IPS-15b (cell line): Measurements from ENCODE around the gene PARD3B.

ENCODE experiments used
- H3K27me3 ChIP-seq: one replicate; pipeline ENCODE4 v1.6.1; 2013; ENCODE audit warnings: low read length; ENCODE audit not compliant: control insufficient read depth, insufficient read depth
- H3K36me3 ChIP-seq: one replicate; pipeline ENCODE4 v1.6.1; 2013; ENCODE audit warnings: low read length; ENCODE audit not compliant: control insufficient read depth, insufficient read depth
- H3K4me1 ChIP-seq: one replicate; pipeline ENCODE4 v1.6.1; 2013; ENCODE audit warnings: mild to moderate bottlenecking, low read length; ENCODE audit not compliant: control insufficient read depth, insufficient read depth
- H3K4me3 ChIP-seq: one replicate; pipeline ENCODE4 v1.5.1; 2013; ENCODE audit warnings: low read depth, low read length
- H3K9ac ChIP-seq: one replicate; pipeline ENCODE4 v1.6.1; 2013; ENCODE audit warnings: low read depth, mild to moderate bottlenecking, low read length
- H3K9me3 ChIP-seq: one replicate; pipeline ENCODE4 v1.6.1; 2013; ENCODE audit warnings: mild to moderate bottlenecking, low read length; ENCODE audit not compliant: control insufficient read depth, insufficient read depth

The PARD3B gene

DNA sequence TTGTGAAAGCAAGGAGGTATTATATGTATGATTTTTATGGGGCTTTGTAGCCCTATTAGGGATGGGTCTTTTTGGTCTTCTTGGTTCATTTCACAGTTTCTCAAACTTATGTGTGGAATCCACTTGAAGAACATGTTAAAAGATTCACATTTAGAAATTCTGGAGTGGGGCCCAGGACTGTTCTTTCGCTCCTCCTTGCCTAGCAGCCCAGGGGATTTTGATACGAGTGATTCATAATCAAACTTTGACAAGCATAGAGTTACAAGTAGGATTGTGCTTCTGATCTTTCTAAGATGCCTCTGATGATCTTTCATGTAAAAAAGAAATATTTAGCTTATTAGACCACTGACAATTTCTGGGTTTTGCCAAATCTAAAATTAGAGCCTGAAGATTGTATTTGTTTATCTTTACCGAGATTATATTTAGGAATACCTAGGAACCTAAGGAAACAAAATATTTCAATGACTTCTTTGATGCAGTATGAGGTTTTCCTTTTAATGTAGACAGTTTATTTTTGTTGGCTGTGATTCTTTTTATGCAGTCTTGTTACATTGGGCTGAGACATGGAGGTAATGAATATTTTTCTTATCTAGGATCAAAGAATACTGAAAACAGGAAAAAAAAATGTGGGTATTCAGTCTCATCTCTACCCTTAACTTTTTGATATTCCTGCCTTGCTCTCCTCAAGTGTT is 324.0 kb downstream of the PARD3B start:
- no peak overlapping the region for H3K9ac ChIP-seq
- peaks cover 4% of the 10 kb centered on the region for H3K4me1 ChIP-seq
- no peaks in the 10 kb centered on the region for H3K36me3 ChIP-seq
- no peaks in the 10 kb centered on the region for H3K27me3 ChIP-seq
- no peaks in the 10 kb centered on the region for H3K9me3 ChIP-seq
- H3K4me3 ChIP-seq = no peak overlapping the region

DNA sequence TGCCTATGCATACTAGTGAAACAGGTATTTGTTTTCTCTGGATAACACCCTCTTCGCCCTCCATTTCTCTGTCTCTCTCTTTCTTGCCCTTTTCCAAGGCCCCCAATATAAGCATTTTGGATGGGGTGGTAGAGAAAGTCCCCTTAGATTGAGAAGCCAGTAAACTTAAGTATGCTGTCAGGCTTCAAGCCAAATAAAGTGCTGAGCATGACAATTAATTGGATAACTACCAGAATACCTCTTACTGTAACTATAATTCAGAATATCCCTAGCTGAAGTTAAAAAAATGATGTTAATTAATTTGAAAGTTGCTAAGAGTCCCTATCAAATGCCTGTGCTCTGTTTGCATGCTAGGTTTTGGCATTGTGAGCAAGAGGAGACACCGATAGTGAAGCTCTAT is 324.8 kb downstream of the PARD3B start:
- Histone ChIP-seq H3K9me3 (no peaks in the 10 kb centered on the region), H3K9ac (no peak overlapping the region), H3K4me3 (no peak overlapping the region), H3K27me3 (no peaks in the 10 kb centered on the region), H3K4me1 (no peaks in the 10 kb centered on the region), H3K36me3 (no peaks in the 10 kb centered on the region)

DNA sequence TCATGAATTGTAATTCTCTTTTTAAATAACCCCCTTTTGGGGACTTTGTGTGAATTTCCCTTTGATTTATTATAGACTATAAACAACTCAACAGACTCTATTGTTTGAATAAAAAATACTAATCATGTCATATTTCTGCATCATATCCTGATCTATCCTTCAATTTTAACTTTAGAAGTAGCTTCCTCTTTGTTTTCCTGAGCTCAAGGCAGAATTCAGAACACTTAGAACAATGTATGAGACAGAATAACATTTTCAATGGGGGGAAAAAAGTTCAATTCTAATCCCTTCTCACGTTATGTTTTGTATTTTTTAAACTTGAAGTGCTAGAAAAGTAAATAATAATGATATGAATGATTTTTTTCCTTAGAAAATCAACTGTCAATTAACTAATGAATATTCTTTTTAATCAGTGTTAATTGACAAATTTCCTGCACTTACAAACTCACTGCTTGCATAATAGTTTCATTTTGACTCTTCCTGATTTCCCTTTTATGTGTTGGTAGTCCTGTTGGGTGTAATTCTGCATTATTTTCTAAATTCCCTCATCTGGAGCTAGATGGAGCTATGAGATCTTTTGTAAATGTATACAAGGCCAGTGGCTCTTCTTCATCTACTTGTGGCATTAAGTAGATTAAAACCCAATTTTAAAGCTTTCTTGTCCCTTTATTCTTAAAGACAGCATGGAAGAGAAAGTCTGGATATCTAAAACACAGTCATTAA is 326.1 kb downstream of the PARD3B start:
- H3K9me3 ChIP-seq = no peaks in the 10 kb centered on the region
- H3K36me3 ChIP-seq = no peaks in the 10 kb centered on the region
- H3K9ac ChIP-seq = no peak overlapping the region
- no peaks in the 10 kb centered on the region for H3K4me1 ChIP-seq
- H3K4me3 ChIP-seq = no peak overlapping the region
- no peaks in the 10 kb centered on the region for H3K27me3 ChIP-seq

DNA sequence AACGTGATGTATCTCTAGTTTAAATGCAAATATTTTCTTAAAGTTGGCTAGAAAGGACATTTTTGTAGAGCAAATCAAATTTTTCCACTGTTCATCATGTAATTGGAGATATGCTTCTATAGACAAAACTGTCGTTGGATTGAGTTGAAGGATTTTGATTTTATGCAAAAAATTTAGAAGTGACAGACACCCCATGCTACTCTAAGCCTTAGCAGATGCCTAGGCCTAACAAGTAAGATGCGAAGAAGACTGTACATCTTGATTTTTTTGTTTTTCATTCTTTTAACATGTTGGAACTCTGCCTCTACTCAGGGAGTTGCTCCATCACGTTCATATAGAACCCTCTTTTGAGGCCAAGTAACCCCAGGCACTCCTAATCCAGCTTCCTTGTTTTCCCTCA is 331.0 kb downstream of the PARD3B start:
- no peak overlapping the region for H3K4me3 ChIP-seq
- no peak overlapping the region for H3K9ac ChIP-seq
- no peaks in the 10 kb centered on the region for H3K9me3 ChIP-seq
- no peaks in the 10 kb centered on the region for H3K27me3 ChIP-seq
- no peaks in the 10 kb centered on the region for H3K4me1 ChIP-seq
- H3K36me3 ChIP-seq = no peaks in the 10 kb centered on the region

DNA sequence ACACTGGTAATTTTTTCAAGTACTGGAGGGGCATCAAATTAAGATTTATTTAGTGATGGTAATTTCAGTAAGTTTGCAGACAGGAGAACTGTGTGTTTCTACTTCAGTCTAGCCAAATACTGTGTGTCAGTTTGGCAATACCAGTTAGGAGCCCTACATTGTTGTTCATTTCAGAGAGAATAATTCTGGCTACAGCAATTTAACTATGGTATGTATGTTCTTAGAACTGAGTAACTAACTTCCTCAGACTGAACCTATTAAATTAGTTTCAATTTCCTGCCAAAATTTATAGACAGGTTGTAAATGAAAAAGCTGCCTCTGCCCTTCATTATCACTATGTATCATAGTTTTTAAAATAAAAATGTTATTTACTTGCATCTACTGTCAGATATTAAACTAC is 332.4 kb downstream of the PARD3B start:
- no peaks in the 10 kb centered on the region for H3K27me3 ChIP-seq
- H3K36me3 ChIP-seq = no peaks in the 10 kb centered on the region
- peaks cover 4% of the 10 kb centered on the region for H3K4me1 ChIP-seq
- H3K9ac ChIP-seq = no peak overlapping the region
- no peak overlapping the region for H3K4me3 ChIP-seq
- H3K9me3 ChIP-seq = no peaks in the 10 kb centered on the region

DNA sequence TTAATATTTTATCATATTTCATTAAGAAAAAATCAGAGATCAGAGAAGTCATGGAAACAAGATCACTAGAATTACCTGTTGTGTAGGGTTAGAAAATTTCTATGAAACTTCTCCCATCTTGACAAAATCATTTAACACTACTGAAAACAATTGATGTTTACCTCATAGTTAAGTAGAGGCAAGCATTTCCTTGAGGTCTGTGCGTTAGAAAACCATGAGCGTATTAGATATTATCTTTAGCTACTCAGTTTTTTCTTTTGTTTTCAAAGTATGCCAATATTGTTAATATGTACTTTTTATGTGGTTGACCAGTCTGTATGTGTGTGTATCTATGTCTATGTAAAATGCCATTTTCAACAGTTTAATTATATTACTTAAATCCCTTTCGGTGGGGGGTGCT is 335.7 kb downstream of the PARD3B start:
- Histone ChIP-seq H3K9ac (no peak overlapping the region), H3K4me3 (no peak overlapping the region), H3K9me3 (no peaks in the 10 kb centered on the region), H3K4me1 (peaks cover 4% of the 10 kb centered on the region), H3K36me3 (no peaks in the 10 kb centered on the region), H3K27me3 (no peaks in the 10 kb centered on the region)

DNA sequence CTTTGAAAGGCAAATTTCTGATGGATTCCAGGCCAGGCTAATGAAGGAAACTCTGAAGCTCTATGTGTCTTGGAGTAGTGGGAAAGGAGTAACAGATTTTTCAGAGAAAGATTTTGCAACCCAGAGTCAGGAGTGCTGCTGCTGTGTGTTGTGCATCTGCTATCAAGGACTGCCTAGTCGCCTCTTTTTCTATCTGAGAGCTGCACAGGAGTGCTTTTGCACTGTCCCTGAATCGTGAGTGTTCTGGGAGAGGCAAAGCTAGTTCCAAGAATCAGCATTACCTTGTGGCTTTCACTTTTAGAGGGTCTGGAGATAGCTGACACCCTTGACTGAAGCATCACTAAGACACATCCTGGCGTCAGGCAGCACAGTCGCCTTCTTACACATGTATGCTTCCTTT is 336.4 kb downstream of the PARD3B start:
- Histone ChIP-seq H3K4me1 (peaks cover 4% of the 10 kb centered on the region), H3K9me3 (no peaks in the 10 kb centered on the region), H3K27me3 (no peaks in the 10 kb centered on the region), H3K4me3 (no peak overlapping the region), H3K9ac (no peak overlapping the region), H3K36me3 (no peaks in the 10 kb centered on the region)

DNA sequence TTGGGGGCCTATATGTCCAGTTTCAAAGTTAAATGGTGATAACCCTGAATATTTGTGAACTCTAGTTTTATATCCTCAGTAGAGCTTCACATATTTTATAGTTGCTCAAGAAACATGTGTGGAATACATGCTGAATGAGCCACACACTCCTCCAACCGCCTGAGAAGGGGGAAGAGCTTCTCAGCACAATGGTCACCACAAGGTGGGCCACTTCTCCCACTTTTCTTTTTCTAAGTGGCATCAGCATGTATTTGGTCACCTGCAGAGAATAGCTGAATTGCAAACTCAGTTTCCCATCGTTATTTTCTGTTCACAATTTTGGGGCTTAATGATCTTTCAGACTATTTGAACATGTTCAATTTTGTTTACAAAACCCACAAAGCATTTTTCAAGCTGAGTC is 340.5 kb downstream of the PARD3B start:
- no peak overlapping the region for H3K4me3 ChIP-seq
- no peak overlapping the region for H3K9ac ChIP-seq
- peaks cover 4% of the 10 kb centered on the region for H3K4me1 ChIP-seq
- H3K27me3 ChIP-seq = no peaks in the 10 kb centered on the region
- no peaks in the 10 kb centered on the region for H3K9me3 ChIP-seq
- no peaks in the 10 kb centered on the region for H3K36me3 ChIP-seq

DNA sequence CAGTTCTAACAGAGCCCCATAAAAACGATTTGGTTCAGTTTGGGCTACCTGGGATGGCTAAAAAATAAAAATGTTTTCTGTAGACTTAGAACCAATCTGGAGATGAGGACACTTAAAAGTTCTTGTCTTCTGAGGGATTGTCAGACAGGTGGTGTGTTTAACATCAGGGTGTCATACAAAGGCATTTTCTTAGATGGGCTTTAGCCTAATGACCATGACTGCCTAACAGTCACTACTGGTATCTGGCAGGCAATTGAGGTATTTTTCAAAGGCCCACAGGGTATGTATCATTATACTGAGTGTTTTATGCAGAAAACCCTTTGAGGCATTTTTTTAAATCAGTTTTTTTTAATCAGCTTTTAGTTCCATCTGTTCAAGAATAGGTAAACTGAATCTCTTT is 341.4 kb downstream of the PARD3B start:
- Histone ChIP-seq H3K9ac (no peak overlapping the region), H3K4me1 (peaks cover 1% of the 10 kb centered on the region), H3K9me3 (no peaks in the 10 kb centered on the region), H3K36me3 (no peaks in the 10 kb centered on the region), H3K27me3 (no peaks in the 10 kb centered on the region), H3K4me3 (no peak overlapping the region)

DNA sequence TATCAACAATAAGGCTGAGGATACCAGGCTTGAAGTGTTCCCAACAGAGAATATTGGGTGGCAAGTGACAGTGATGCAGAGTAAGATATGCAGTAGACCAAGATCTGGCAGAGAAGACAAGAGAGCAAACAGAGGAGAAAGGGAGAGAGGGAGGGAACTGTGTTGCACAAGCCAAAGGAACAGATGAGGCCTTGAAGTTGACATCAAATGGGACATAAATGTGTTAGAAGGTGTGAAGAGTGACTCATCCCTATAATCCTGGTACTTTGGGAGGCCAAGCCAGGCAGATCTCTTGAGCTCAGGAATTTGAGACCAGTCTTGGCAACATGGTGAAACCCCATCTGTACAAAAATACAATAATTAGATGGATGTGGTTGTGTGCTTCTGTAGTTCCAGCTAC is 342.9 kb downstream of the PARD3B start:
- Histone ChIP-seq H3K36me3 (no peaks in the 10 kb centered on the region), H3K4me1 (no peaks in the 10 kb centered on the region), H3K4me3 (no peak overlapping the region), H3K9me3 (no peaks in the 10 kb centered on the region), H3K9ac (no peak overlapping the region), H3K27me3 (no peaks in the 10 kb centered on the region)

DNA sequence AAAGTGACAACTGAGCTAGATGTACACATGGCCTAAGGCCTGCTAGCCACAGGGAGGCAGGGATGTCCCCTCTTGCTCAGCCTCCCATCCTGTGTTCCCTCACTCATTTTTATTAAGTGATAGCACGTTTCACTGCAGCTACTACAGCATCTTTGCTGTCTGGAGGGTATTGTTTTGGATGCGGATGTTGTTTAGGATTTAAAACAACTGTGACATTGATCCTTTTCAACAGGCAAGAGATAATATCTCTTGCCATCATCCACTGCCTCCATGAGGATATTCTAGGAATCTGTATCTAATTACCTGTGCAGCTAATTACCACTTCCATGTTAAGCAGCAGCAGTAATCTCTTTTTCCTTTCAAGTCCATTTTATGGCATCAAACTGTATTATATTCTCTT is 345.4 kb downstream of the PARD3B start:
- H3K27me3 ChIP-seq = no peaks in the 10 kb centered on the region
- no peaks in the 10 kb centered on the region for H3K36me3 ChIP-seq
- H3K9ac ChIP-seq = no peak overlapping the region
- no peaks in the 10 kb centered on the region for H3K4me1 ChIP-seq
- H3K4me3 ChIP-seq = no peak overlapping the region
- no peaks in the 10 kb centered on the region for H3K9me3 ChIP-seq

DNA sequence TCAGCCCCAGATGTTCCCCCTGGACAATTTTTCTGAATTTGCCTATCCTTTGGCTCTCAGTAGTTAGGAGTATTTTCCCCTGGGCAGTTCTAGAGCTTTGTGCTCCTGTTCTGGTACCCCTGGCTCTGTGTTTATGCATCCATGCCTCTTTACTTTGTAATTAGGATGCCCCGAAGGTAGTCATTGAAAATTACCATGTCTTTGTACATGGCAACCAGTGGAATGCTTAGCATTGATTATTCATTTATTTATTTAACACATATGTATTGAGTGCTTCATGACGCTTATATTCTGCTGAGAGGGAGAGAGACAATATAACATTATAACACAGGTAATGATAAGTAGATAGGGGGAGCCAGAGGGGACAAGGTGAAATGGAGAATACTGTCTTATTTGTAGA is 346.5 kb downstream of the PARD3B start:
- H3K9me3 ChIP-seq = no peaks in the 10 kb centered on the region
- no peaks in the 10 kb centered on the region for H3K36me3 ChIP-seq
- no peak overlapping the region for H3K4me3 ChIP-seq
- H3K27me3 ChIP-seq = no peaks in the 10 kb centered on the region
- no peaks in the 10 kb centered on the region for H3K4me1 ChIP-seq
- no peak overlapping the region for H3K9ac ChIP-seq
